Transverse colon (tissue), 4 donors: ENCODE data around the gene SHQ1. TPM values are rescaled to one million over a fixed set of nuclear protein-coding genes. Genes with fewer than 3 reads are reported as not detected.

Source experiments
- DNase-seq: peaks from one replicate; pipeline ENCODE4 v3.0.0-alpha.2; 2019
- H3K27ac ChIP-seq, 4 donors: fragments of 200-600 bp; sonication (generic); 2 replicates each; pipeline ENCODE4 v1.5.1; 2016 to 2018; ENCODE audit warnings: inconsistent platforms in 4 of 4
- H3K27me3 ChIP-seq: fragments of 200-600 bp; sonication (generic); 2 replicates; pipeline ENCODE4 v1.5.1; 2017; ENCODE audit warnings: inconsistent platforms
- H3K36me3 ChIP-seq, 4 donors: fragments of 200-600 bp; sonication (generic); 2 replicates each; pipeline ENCODE4 v1.5.1; 2017 to 2019; ENCODE audit warnings: inconsistent platforms in 4 of 4
- H3K4me1 ChIP-seq, 4 donors: fragments of 200-600 bp; sonication (generic); 2 replicates each; pipeline ENCODE4 v1.5.1; 2017 to 2020; ENCODE audit warnings: inconsistent platforms in 4 of 4
- H3K4me3 ChIP-seq, 4 donors: fragments of 200-600 bp; sonication (generic); 1 replicate in 1 of 4; 2 replicates in 3 of 4; pipeline versions ENCODE4 v1.5.1 to v1.6.1; 2017 to 2019; ENCODE audit warnings: inconsistent platforms in 4 of 4
- H3K9me3 ChIP-seq, 2 donors: fragments of 200-600 bp; sonication (generic); 2 replicates each; pipeline ENCODE4 v1.5.1; 2017 to 2019; ENCODE audit warnings: inconsistent platforms in 2 of 2
- EP300 ChIP-seq: sonication (generic); formaldehyde crosslinking; IDR thresholded peaks from one replicate; pipeline ENCODE4 v1.6.1; 2017; ENCODE audit warnings: antibody characterized with exemption, low read depth
- POLR2A ChIP-seq: fragments of 450-650 bp; IDR thresholded peaks from one replicate; pipeline ENCODE4 v1.6.1; 2016; ENCODE audit warnings: antibody characterized with exemption, mild to moderate bottlenecking, moderate library complexity
- POLR2AphosphoS5 ChIP-seq, 3 donors: sonication (generic); formaldehyde crosslinking; IDR thresholded peaks; one replicate each; pipeline ENCODE4 v1.6.1; 2016; ENCODE audit warnings: antibody characterized with exemption in 3 of 3
- WGBS, 2 donors: methylation state at CpG; one replicate each; pipeline ENCODE4 v1.1.5; 2018; ENCODE audit warnings: low coverage in 1 of 2; 5-methylcytosine and 5-hydroxymethylcytosine counted together
- in situ Hi-C, 4 donors: fragments of 200-750 bp; cut with MboI; loops; one replicate each; pipeline versions ENCODE4 v1.15.0 to v1.15.1; 2017; ENCODE audit warnings: low sequenced_read_pairs in 3 of 4, low pct_ligation_motif_present in 1 of 4, low pct_unique_long_range_greater_than_20kb in 1 of 4
- intact Hi-C: fragments of 100-400 bp; cut with DNase I; formaldehyde crosslinking; loops from one replicate; pipeline ENCODE4 v1.15.1; 2023; ENCODE audit warnings: low total_unique reads
- total RNA-seq, 4 donors: library from RNA; depleted of rRNA; stranded (reverse); fragments of >200 nt; gene quantifications; one replicate each; pipeline ENCODE4 v1.1.0, GENCODE V29; 2016
- TF ChIP-seq, protein P1 (sequence below), 5 experiments: fragments of 200-600 bp in 3 of 5; fragments of 450-650 bp in 2 of 5; sonication (generic) in 3 of 5; IDR thresholded peaks; 1 replicate in 2 of 5; 2 replicates in 3 of 5; pipeline ENCODE4 v1.5.1; 2016 to 2017; ENCODE audit warnings: antibody characterized with exemption in 5 of 5, inconsistent platforms in 3 of 5, mild to moderate bottlenecking in 2 of 5, moderate library complexity in 1 of 5

Gene SHQ1
- total RNA-seq, 4 donors from 2014 or later, result 4.9 to 21.3 (median 13.1) TPM

GRCh38 chr3:72889310-72890165, 41.3 kb upstream of the SHQ1 start:
- TF ChIP-seq EP300 (no peak), POLR2AphosphoS5 (IDR thresholded peaks at IDR 0.05) (no peak), POLR2A (no peak)
- TF ChIP-seq, protein P1, sequence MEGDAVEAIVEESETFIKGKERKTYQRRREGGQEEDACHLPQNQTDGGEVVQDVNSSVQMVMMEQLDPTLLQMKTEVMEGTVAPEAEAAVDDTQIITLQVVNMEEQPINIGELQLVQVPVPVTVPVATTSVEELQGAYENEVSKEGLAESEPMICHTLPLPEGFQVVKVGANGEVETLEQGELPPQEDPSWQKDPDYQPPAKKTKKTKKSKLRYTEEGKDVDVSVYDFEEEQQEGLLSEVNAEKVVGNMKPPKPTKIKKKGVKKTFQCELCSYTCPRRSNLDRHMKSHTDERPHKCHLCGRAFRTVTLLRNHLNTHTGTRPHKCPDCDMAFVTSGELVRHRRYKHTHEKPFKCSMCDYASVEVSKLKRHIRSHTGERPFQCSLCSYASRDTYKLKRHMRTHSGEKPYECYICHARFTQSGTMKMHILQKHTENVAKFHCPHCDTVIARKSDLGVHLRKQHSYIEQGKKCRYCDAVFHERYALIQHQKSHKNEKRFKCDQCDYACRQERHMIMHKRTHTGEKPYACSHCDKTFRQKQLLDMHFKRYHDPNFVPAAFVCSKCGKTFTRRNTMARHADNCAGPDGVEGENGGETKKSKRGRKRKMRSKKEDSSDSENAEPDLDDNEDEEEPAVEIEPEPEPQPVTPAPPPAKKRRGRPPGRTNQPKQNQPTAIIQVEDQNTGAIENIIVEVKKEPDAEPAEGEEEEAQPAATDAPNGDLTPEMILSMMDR (IDR thresholded peaks at IDR 0.05), result no peak
- H3K27me3 ChIP-seq, result no peaks in the 10 kb centered on the region
- no peak for DNase-seq
- in situ Hi-C loops (no loop called here), intact Hi-C loops (no loop called here)
- H3K27ac ChIP-seq, result peak overlapping the region; percentile 46 to 70 (median 66)
- peaks cover 9 to 57% (median 30%) of the 10 kb centered on the region in 4 donors for H3K4me1 ChIP-seq
- H3K4me3 ChIP-seq, result peak overlapping the region in 3 of 4 donors; percentile 44 to 57 (median 49)
- H3K9me3 ChIP-seq, result no peaks in the 10 kb centered on the region
- H3K36me3 ChIP-seq, result no peaks in the 10 kb centered on the region
- WGBS, 2 donors, result 44 to 62% methylated on average over 7 to 13 of the region's 13 CpGs

DNA sequence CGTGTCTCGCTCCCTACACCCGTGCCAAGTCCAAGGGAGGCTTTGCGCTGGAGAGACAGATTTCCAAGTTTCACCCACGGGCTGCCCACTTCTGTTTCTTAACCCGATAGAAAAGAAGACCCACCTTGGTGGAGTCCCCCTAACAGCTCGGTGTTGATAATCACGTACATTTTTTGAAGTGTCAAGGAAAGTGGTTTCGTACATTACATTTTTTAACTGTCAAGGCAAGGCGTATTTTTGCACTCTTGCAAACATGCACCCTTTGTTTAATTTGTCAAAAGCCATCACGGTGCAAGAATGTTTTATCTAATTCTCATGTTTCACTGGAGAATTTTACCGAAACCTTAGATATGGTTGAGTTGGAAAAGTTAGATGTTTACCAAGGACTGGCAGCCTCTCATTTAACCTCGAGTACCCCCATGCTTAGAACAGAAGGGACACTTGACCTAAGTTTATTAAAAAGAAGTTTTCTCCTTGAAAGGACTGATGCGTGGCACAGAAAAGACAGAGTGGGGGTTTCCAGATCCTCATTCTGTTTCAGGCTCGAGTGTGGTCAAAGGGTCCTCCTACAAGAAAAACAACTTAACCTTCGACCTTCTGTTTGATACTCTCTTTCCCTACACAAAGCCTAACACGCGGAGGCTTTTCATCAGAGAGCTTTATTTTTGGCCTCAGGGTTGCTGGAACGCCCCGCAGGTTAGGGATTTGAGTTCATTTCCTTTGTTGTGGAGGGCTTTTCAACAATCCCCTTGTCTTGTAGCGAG, 40.5 kb upstream of the SHQ1 start:
- no peaks in the 10 kb centered on the region for H3K36me3 ChIP-seq
- peak overlapping the region; percentile 46 to 68 (median 66) for H3K27ac ChIP-seq
- in situ Hi-C loops (no loop called here), intact Hi-C loops (no loop called here)
- no peaks in the 10 kb centered on the region for H3K9me3 ChIP-seq
- H3K4me3 ChIP-seq, result peak overlapping the region; percentile 18 to 57 (median 46)
- H3K27me3 ChIP-seq, result no peaks in the 10 kb centered on the region
- H3K4me1 ChIP-seq, result peaks cover 9 to 57% (median 30%) of the 10 kb centered on the region in 4 donors
- DNase-seq, result peak; percentile 39
- WGBS, 2 donors, result 13 to 14% methylated on average over 8 to 21 of the region's 21 CpGs
- TF ChIP-seq POLR2A (no peak), EP300 (no peak), POLR2AphosphoS5 (IDR thresholded peaks at IDR 0.05) (no peak)
- TF ChIP-seq, protein P1 (IDR thresholded peaks at IDR 0.05), result no peak

GRCh38 chr3:72887705-72888545, 39.7 kb upstream of the SHQ1 start, which contains the start of gene GXYLT2:
Gene GXYLT2, plus strand, starts transcription at chr3:72888046. Its CDS starts 188 bp downstream, at chr3:72888234.
- Histone ChIP-seq H3K4me3 (peak within 1 kb of the TSS; percentile 18 to 57 (median 46)), H3K4me1 (peaks cover 9 to 55% (median 30%) of the 10 kb centered on the region in 4 donors), H3K27me3 (no peaks in the 10 kb centered on the region), H3K36me3 (no peaks in the 10 kb centered on the region), H3K27ac (peak within 1 kb of the TSS; percentile 58 to 75 (median 66)), H3K9me3 (no peaks in the 10 kb centered on the region)
- WGBS, 2 donors, result 0 to 1% methylated on average over 5 to 25 of the region's 96 CpGs
- no peak for TF ChIP-seq EP300
- TF ChIP-seq, protein P1 (IDR thresholded peaks at IDR 0.05), result no peak
- TF ChIP-seq POLR2AphosphoS5 (IDR thresholded peaks at IDR 0.05), result no peak
- no peak for TF ChIP-seq POLR2A
- DNase-seq, result peak; percentile 68
- intact Hi-C loops, result no loop called here
- in situ Hi-C loops, result no loop called here
